HG03135 (cell line): ENCODE data around the gene CD36.

ENCODE experiments used
- ATAC-seq: cut with Tn5 transposase; IDR thresholded peaks from one replicate; pipeline ENCODE4 v1.9.1; 2021; ENCODE audit warnings: mild to moderate bottlenecking, moderate library complexity; ENCODE audit not compliant: unreplicated experiment

The CD36 gene

DNA sequence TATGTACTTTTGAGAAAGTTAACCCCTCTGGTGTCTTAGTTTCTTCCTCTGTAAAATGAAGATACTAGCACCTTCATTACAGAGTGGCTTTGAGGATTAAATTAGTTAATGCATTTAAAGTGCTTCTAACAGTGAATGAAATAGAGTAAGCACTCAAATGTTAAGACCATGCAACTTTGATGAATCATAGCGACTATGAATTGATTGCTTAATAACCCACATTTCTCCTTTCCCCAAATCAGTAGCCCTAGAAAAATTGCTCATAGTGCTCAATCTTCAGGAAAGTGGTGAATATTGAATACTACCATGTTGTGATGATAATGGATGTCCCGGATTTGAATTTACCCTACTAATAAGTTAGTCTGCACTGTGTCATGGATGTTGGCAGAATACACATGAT is 48.1 kb downstream of the CD36 start:
- no peak for ATAC-seq

DNA sequence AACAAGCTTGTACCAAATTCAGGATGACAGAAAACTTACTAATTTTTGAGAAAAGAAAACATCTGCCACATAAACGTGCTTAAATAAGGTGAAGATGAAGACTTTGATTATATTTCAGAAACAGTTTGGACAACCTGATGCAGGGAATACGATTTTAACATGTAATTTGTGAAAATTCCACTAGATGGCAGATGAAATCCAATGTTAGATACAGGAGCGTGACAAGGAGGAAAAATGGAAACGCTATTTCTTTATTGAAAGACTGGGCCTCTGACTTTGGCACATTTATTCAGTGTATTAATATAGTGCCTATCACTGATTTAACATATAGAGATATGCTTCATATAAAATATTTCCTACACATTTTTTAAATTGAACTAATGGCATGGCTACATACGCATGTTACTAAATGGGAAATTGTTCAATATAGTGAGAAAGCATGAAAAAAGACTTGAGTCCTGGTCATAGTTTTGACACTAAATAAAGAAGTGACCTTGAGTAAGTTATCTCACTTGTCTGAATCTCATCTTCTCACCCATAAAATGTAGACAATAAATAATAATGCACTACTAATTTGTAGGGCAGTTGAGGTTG is 60.7 kb downstream of the CD36 start:
- ATAC-seq: peak; percentile 71

DNA sequence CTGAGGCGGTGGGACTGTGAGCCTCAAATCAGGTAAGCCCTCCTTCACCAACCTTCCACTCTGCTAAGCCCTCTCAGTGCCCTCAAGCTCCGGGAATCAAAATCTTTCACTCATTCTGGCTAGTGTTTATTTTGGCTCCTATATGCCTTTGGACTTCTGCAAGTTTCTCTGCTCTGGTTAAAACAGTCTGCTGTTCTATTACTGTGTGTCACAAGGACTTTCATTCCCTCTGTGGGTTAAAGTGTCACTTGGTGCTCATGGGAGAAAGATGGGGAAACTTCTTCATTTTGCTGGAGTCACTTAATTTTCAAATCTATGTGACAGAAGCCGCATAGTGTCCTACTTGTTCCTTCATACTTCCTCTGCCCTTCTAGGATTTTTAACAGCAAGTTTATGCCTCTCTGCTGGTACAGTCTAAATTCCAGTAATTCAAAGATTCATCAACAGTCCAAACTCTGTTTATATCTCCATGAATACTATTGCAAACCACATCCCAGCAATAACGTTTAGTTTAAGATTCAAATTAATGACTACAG is 61.3 kb downstream of the CD36 start:
- no peak for ATAC-seq

DNA sequence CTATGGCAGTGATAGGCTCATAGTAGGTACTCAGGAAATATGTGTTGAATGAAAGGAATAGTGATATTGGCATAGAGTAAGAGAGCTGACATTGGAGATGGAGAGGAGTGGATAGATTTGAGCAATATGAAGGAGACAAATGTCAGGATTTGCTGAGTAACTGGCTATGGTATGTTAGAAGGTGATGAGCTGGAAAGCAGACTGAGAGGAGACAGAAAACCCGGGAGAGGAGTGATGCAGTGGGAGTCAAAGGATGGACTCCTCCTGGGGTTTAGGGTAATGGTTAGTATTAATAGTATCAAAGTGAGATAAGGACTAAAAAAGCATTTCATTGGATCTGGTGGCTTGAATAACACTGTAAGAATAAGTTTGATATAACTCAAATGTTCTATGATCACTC is 64.8 kb downstream of the CD36 start:
- ATAC-seq: no peak

DNA sequence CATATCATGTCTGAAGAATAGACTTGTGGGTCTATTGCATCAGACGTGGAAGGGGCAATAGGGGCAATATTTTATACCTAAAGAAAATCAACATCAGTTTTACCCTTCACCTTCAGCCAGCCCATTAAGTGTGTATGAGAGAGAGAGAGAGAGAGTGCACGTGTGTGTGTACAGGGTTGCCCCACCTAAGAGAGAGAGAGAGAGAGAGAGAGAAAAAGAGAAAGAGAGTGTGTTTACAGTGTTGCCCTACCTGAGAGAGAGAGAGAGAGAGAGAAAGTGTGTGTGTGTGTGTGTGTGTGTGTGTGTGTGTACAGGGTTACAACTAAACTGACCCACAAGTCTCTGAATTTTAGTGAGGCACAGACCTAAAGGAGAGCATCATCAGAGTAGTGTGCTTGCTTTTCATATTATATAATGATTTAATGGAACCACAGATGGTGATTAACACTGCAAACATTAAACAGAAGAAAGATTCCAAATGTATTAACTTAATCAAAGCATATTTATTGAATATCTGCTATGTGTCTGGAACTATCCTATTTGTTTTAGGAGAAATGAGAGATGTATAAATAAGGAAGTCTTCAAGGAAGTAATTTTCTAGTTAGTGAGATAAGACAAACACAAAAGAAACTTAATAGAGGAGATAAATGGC is 66.8 kb downstream of the CD36 start:
- ATAC-seq: no peak

DNA sequence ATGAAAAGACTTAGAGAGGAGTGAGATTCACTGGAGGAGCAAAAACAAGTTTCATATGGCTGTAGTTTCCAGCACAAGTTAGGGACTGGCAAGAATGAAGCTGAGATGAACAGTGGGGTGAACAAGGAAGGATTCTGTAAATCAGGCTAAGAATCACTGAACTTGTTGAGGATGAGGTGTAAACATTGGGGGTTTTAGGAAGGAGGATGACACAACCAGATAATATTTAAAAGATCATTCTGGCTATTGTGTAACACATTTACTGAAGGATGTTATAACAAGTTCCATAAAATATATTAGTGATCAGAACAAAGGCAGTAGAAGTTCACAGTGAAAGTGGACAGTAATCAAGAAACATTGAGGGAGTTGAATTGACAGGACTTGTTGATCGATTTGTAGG is 68.9 kb downstream of the CD36 start:
- no peak for ATAC-seq

DNA sequence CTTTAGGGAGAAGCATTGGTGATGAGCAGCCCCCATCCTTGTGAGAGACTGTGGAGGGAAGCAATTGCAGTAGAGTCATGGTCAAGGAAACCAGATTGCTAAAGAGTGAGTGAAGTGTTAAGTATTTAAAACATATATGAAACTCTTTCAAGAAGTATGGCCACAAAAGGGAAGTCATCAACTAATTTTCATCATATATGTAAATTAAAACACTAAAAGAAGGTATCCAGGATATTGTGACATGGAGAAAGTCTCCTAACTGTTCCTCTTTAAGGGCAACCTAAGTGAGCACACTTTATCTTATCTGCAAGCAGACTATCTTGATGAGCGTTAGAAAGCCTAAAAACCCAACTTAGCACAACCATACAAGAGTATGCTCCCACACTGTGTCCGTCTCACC is 69.7 kb downstream of the CD36 start:
- no peak for ATAC-seq

DNA sequence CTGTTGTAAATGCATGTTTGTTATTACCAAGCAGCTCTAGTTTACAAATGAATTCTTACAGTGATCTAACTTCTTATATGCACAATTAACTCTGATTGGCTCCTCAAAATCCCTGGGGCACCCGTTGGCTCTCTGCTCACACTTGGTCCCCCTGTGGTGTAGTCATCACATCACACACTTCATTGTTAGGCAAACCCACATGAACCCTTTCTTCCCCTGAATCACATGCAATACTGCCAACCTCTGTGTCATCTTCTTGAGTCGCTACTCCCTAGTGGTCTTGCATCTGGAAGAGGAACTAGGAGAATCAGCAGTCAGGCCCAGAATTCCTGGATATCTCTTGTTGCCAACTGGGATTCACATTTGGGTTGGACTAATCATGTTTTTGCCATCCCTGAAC is 73.1 kb downstream of the CD36 start:
- no peak for ATAC-seq

DNA sequence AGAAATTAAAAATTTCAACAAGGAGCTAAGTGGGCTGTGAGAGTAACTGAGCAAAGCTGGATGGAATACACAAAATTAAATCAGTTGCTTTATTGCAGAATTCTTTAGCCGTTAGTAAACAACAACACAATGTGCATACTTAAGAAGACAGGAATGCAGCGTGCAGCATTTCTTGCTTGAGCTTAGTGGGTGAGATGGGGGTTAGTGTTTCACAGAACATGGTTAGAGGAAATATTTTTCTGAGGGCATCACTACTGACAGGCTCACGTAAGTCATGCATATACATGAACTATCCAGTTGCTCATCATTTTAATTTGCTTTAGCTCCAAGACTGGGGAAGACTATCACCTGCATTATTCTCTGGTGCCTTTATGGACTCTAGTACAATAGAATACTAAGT is 80.8 kb downstream of the CD36 start:
- no peak for ATAC-seq

DNA sequence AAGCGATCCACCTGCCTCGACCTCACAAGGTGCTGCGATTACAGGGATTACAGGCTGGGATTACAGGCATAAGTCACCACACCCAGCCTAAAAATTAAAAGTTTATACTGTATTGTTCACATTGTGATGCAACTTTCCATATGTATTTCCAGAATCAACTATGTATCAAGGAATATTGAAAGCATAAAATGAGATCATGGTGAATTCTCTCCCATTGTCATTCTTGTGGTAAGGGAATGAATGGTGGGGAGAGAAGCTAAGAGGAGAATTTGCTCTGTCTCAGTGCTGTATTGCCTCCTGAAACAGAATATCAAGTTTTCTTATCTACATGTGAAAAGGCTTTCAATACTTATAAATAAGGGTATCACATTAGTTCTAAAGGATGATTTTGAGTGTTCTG is 81.7 kb downstream of the CD36 start:
- no peak for ATAC-seq

DNA sequence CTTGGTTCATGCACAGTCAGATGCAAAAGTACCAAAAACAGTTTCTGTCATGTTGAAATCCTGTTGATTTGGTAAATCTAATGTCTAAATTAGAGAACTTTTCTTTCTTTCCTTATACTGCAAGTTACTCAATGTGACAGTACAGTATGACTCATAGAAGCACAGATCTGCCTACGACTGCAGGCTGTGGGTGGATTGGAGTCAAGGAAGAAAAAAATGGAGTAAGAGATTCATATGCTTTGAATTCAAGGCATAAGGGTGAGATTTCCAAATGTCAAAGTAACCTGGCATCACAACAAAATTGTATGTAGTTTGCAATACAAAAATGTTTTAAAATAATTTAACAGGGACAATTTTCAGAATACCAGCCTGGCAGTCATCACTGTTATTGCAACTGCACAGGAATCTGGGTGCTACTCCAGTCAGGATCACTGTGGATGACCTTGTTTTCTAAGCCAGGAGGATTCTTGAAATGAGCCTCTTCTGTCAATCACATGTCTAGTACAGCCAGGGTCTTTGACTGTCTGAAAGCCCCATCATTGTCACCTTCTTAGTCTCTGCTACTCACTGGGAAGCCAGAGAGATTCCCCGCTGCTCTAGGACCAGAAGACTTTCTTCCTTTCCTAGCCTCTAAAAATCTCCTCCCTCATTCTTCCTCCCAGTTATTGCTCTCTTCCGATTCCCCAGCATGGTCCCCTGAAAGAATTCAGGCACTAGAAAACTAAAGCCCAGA is 83.6 kb downstream of the CD36 start:
- ATAC-seq: no peak

DNA sequence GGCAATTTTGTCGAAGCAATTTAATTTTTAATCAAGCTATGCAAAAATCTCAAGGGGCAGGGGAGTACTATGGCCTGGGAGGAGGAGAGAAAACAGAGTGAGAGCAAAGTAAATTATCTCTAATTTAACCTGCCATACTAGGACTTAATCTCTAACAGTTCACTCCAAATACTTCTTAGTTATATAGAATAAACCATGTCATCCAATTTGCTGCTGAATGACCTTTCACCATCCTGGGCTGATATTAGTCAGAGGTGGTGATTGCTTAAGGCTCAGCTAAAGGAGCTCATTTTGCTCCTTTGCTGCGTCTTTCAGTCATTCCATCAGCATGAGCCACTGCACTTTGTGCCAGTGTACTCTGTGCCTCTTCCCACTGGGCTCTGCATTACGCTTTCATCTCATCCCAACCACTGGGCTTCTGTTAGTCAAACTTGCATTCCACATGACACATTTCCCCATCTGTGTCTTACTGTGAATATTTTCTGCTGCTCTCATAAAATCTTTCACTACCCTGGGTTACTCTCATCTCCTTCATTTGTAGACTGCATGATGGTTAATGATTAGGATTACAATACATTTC is 84.3 kb downstream of the CD36 start:
- ATAC-seq: no peak

DNA sequence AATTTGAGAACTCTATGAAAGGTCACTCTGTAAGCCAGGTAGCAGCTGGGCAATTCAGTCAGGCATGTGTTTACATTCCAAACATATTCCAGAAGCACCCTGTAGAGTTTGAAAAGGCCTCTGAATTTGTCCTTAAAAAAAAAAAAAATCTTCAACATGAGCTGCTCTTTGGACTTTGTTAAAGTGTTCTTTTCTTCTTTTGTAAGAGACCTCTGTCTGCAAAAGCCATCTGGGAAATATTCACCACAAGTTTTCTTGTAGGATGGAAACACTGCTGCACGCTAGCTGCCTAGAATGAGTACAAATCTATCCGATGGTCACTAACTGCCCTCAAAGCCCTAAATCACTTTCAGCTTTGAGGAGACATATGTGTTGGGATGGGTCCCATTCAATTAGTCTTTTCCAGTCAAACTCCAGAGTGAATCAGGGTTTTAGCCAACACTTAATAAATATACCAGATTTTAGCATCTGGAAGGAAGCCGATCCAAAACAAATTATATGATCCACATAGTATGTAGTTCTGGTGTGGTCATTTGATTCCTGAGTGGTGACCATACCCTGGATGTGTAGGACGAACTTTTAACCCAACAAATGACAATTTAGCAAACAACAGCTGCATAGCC is 85.9 kb downstream of the CD36 start:
- ATAC-seq: no peak

DNA sequence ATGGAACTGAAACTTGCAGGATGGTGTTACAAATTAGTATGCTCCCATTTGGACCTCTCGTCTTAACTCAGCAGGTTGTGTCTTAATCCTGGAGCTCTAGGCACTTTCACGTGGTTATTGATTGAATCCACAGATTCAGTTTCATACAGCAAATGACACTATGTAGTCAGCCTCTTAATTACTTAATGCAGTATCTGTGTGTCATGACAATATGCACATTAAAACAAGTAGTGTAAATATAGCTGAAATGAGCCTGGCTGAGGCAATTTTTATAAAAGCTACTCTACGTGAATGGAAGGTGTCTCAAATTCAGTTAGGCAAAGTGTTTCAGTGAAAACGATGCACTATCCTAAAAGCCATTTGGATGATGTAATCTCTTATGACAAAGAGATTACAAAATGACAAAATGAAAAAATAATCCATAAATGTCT is 86.8 kb downstream of the CD36 start:
- ATAC-seq: no peak
